Measurements from ENCODE around the gene CALB2. TPM values are rescaled to one million over a fixed set of nuclear protein-coding genes. Genes with fewer than 3 reads are reported as not detected.

The CALB2 gene
- total RNA-seq, 1 experiment from 2014 or later: not detected

- ChIA-PET CTCF (interaction anchor here (0.5 to 1.1 kb wide), 5 partner anchors 86 to 1836 kb away, joined by 3 to 11 read pairs (median 3); no protein-coding TSS in a partner anchor), POLR2A (ENCODE audit: low non-redundant PET) (no interaction called here)
- BruUV-seq (replicated peaks): no TSS peak
- TF ChIP-seq, protein P1, sequence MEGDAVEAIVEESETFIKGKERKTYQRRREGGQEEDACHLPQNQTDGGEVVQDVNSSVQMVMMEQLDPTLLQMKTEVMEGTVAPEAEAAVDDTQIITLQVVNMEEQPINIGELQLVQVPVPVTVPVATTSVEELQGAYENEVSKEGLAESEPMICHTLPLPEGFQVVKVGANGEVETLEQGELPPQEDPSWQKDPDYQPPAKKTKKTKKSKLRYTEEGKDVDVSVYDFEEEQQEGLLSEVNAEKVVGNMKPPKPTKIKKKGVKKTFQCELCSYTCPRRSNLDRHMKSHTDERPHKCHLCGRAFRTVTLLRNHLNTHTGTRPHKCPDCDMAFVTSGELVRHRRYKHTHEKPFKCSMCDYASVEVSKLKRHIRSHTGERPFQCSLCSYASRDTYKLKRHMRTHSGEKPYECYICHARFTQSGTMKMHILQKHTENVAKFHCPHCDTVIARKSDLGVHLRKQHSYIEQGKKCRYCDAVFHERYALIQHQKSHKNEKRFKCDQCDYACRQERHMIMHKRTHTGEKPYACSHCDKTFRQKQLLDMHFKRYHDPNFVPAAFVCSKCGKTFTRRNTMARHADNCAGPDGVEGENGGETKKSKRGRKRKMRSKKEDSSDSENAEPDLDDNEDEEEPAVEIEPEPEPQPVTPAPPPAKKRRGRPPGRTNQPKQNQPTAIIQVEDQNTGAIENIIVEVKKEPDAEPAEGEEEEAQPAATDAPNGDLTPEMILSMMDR (conservative IDR thresholded peaks at IDR 0.05; ENCODE audit: low read depth, low read length): no peak
- no peak for TF ChIP-seq EZH2 (IDR thresholded peaks at IDR 0.05; ENCODE audit: borderline replicate concordance, low read depth, low read length, poor library complexity, severe bottlenecking)
- no peak for DNase-seq (ENCODE audit: low spot score)
- no peak overlapping the region for H3K4me3 ChIP-seq (ENCODE audit: low read depth, low read length, poor library complexity, severe bottlenecking)
- H3K36me3 ChIP-seq (ENCODE audit: insufficient read depth, low read length, poor library complexity, severe bottlenecking): no peaks in the 10 kb centered on the region
- intact Hi-C loops (cut with micrococcal nuclease; ENCODE audit: unreplicated experiment): loop anchor here (2.0 to 5.0 kb wide), 2 partner anchors 123 to 199 kb away; no protein-coding TSS in a partner anchor
- no peaks in the 10 kb centered on the region for H3K9me3 ChIP-seq (ENCODE audit: low read depth, low read length, poor library complexity, severe bottlenecking)
- H3K27ac ChIP-seq (ENCODE audit: low read depth, low read length, poor library complexity, severe bottlenecking): no peak overlapping the region
- peaks cover 44% of the 10 kb centered on the region for H3K27me3 ChIP-seq (replicated peaks; ENCODE audit: insufficient read depth, low read depth, low read length, poor library complexity)
- H3K4me1 ChIP-seq (ENCODE audit: insufficient read depth, low read length, poor library complexity, severe bottlenecking): no peaks in the 10 kb centered on the region
Measured at GRCh38 chr16:71413341-71413740, 54.8 kb downstream of the CALB2 start.

DNA sequence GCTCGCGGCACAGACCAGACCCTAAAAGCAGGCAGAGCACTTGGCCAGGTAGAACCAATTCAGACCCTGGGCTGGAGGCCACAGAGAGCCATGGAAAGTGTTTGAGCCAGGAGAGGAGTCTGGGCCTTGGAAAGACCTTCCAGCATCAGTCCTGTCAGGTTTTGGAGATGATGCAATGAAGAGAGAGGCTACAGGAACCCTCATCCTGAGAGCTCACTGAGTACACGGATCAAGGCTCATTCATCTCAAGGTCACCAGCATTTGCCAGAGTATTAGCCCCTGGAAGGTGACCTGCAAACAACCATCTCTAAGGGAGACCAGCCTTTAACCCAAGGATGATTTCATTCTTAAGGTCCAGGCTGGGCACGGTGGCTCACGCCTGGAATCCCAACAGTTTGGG is 55.5 kb downstream of the CALB2 start:
- H3K27me3 ChIP-seq (replicated peaks; ENCODE audit: insufficient read depth, low read depth, low read length, poor library complexity): peaks cover 44% of the 10 kb centered on the region
- no peak overlapping the region for H3K27ac ChIP-seq (ENCODE audit: low read depth, low read length, poor library complexity, severe bottlenecking)
- CTCF ChIA-PET: interaction anchor here (0.5 to 0.7 kb wide), 2 partner anchors 151 to 1837 kb away, joined by 3 to 4 read pairs; no protein-coding TSS in a partner anchor
- no peak for DNase-seq (ENCODE audit: low spot score)
- intact Hi-C loops (cut with micrococcal nuclease; ENCODE audit: unreplicated experiment): loop anchor here (5.0 kb wide), 1 partner anchor 198 kb away; no protein-coding TSS in a partner anchor
- no peaks in the 10 kb centered on the region for H3K4me1 ChIP-seq (ENCODE audit: insufficient read depth, low read length, poor library complexity, severe bottlenecking)
- TF ChIP-seq, protein P1 (conservative IDR thresholded peaks at IDR 0.05; ENCODE audit: low read depth, low read length): no peak
- TF ChIP-seq EZH2 (IDR thresholded peaks at IDR 0.05; ENCODE audit: borderline replicate concordance, low read depth, low read length, poor library complexity, severe bottlenecking): no peak
- no peaks in the 10 kb centered on the region for H3K36me3 ChIP-seq (ENCODE audit: insufficient read depth, low read length, poor library complexity, severe bottlenecking)
- no TSS peak for BruUV-seq (replicated peaks)
- H3K9me3 ChIP-seq (ENCODE audit: low read depth, low read length, poor library complexity, severe bottlenecking): no peaks in the 10 kb centered on the region
- POLR2A ChIA-PET (ENCODE audit: low non-redundant PET): no interaction called here
- H3K4me3 ChIP-seq (ENCODE audit: low read depth, low read length, poor library complexity, severe bottlenecking): no peak overlapping the region

DNA sequence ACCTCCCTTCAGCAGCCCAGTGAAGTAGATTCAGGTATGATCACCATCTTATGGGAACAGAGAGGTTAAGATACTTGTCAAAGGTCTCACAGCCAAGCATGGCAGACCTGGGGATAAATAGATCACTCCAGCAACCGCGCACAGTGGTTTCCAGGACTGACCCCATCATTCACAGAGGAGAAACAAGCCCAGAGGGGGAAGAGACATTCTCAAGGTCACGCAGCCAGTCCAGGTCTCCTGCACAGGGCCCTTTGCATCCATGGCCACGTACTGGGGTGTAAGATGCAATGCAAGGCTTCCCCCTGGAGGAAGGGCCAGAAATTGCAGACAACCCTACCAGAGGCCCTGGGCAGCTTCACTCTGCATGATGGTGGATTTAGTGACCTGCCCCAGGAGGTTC is 63.4 kb downstream of the CALB2 start:
- no peak for TF ChIP-seq EZH2 (IDR thresholded peaks at IDR 0.05; ENCODE audit: borderline replicate concordance, low read depth, low read length, poor library complexity, severe bottlenecking)
- TF ChIP-seq, protein P1 (conservative IDR thresholded peaks at IDR 0.05; ENCODE audit: low read depth, low read length): peak; percentile 47
- Histone ChIP-seq H3K4me3 (ENCODE audit: low read depth, low read length, poor library complexity, severe bottlenecking) (no peak overlapping the region), H3K4me1 (ENCODE audit: insufficient read depth, low read length, poor library complexity, severe bottlenecking) (no peaks in the 10 kb centered on the region), H3K27ac (ENCODE audit: low read depth, low read length, poor library complexity, severe bottlenecking) (no peak overlapping the region), H3K36me3 (ENCODE audit: insufficient read depth, low read length, poor library complexity, severe bottlenecking) (no peaks in the 10 kb centered on the region), H3K9me3 (ENCODE audit: low read depth, low read length, poor library complexity, severe bottlenecking) (no peaks in the 10 kb centered on the region), H3K27me3 (replicated peaks; ENCODE audit: insufficient read depth, low read depth, low read length, poor library complexity) (peaks cover 62% of the 10 kb centered on the region)
- BruUV-seq (replicated peaks): no TSS peak
- intact Hi-C loops (cut with micrococcal nuclease; ENCODE audit: unreplicated experiment): no loop called here
- CTCF ChIA-PET: no interaction called here
- DNase-seq (ENCODE audit: low spot score): no peak
- POLR2A ChIA-PET (ENCODE audit: low non-redundant PET): no interaction called here

Measured in A673 (cell line).